Muscle layer of colon (tissue), 2 donors: ENCODE results near the gene NPEPPS.
A peak's percentile ranks its signal among the peaks of the same experiment; 100 is the strongest.

Source experiments
- H3K27ac ChIP-seq: one replicate; pipeline ENCODE4 v1.7.0; 2013; ENCODE audit warnings: low read depth, mild to moderate bottlenecking, low read length, moderate library complexity
- H3K27me3 ChIP-seq, 2 donors: one replicate each; pipeline ENCODE4 v1.7.0; 2013; ENCODE audit warnings: low read length in 2 of 2, mild to moderate bottlenecking in 2 of 2; ENCODE audit not compliant: insufficient read depth in 2 of 2, control insufficient read depth in 1 of 2
- H3K36me3 ChIP-seq: one replicate; pipeline ENCODE4 v1.7.0; 2013; ENCODE audit warnings: mild to moderate bottlenecking, low read length; ENCODE audit not compliant: insufficient read depth
- H3K4me1 ChIP-seq: one replicate; pipeline ENCODE4 v1.7.0; 2013; ENCODE audit warnings: mild to moderate bottlenecking, low read length; ENCODE audit not compliant: insufficient read depth
- H3K4me3 ChIP-seq, 2 donors: one replicate each; pipeline ENCODE4 v1.7.0; 2013; ENCODE audit warnings: low read length in 2 of 2, low read depth in 1 of 2, mild to moderate bottlenecking in 1 of 2, moderate library complexity in 1 of 2
- H3K9ac ChIP-seq: one replicate; pipeline ENCODE4 v1.7.0; 2013; ENCODE audit warnings: low read length
- H3K9me3 ChIP-seq: one replicate; pipeline ENCODE4 v1.7.0; 2013; ENCODE audit warnings: mild to moderate bottlenecking, low read length
- donor health status: abdominal sarcoma.
- donor health status: Adenocarcinoma of cecum.

The NPEPPS gene

DNA sequence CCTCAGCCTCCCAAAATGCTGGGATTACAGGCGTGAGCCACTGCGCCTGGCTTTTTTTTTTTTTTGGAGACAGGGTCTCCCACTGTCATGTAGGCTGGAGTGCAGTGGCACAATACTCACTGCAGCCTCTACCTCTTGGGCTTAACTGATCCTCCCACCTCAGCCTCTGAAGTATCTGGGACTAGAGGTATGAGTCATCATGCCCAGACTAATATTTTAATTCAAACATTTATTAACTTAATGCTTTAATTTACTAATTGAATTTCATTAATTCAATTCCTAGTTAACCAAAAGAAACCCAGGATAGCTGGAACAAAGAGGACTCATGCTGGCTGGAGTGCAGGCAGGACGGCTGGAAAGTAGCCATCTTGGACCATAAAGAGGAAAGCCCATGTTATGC, 104.8 kb downstream of the NPEPPS start:
- Histone ChIP-seq H3K27ac (no peak overlapping the region), H3K4me1 (no peaks in the 10 kb centered on the region), H3K4me3 (no peak overlapping the region), H3K9ac (no peak overlapping the region), H3K27me3 (no peaks in the 10 kb centered on the region), H3K9me3 (no peaks in the 10 kb centered on the region), H3K36me3 (peaks cover 4% of the 10 kb centered on the region)

GRCh38 chr17:47636273-47637030, 105.5 kb downstream of the NPEPPS start:
- Histone ChIP-seq H3K4me1 (no peaks in the 10 kb centered on the region), H3K9me3 (no peaks in the 10 kb centered on the region), H3K9ac (no peak overlapping the region), H3K4me3 (no peak overlapping the region), H3K36me3 (peaks cover 4% of the 10 kb centered on the region), H3K27me3 (no peaks in the 10 kb centered on the region), H3K27ac (no peak overlapping the region)

GRCh38 chr17:47638903-47639302, 108.0 kb downstream of the NPEPPS start:
- H3K9ac ChIP-seq, result no peak overlapping the region
- H3K27me3 ChIP-seq, result no peaks in the 10 kb centered on the region
- peaks cover 2% of the 10 kb centered on the region for H3K36me3 ChIP-seq
- H3K9me3 ChIP-seq, result no peaks in the 10 kb centered on the region
- no peak overlapping the region for H3K4me3 ChIP-seq
- no peaks in the 10 kb centered on the region for H3K4me1 ChIP-seq
- H3K27ac ChIP-seq, result no peak overlapping the region

- Histone ChIP-seq H3K9ac (no peak overlapping the region), H3K9me3 (no peaks in the 10 kb centered on the region), H3K27ac (no peak overlapping the region), H3K27me3 (no peaks in the 10 kb centered on the region), H3K4me1 (no peaks in the 10 kb centered on the region), H3K36me3 (no peaks in the 10 kb centered on the region), H3K4me3 (no peak overlapping the region)
Measured at GRCh38 chr17:47640076-47640475, 109.2 kb downstream of the NPEPPS start.

DNA sequence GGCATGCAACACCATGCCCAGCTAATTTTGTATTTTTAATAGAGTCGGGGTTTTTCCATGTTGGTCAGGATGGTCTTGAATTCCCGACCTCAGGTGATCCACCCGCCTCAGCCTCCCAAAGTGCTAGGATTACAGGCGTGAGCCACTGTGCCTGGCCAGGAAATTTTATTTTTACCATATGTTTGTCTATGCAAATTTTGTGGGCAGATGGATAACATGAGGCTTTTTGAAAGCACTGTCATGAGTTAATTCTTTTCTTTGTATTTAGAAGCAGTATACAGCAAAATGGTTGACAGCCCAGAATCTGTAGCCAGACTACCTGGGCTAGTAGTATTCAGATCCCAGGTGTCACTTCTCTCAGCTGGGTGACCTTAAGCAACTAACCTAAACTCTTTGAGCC, 110.3 kb downstream of the NPEPPS start:
- no peaks in the 10 kb centered on the region for H3K36me3 ChIP-seq
- no peak overlapping the region for H3K27ac ChIP-seq
- H3K9ac ChIP-seq, result no peak overlapping the region
- no peaks in the 10 kb centered on the region for H3K4me1 ChIP-seq
- H3K4me3 ChIP-seq, result no peak overlapping the region
- H3K27me3 ChIP-seq, result no peaks in the 10 kb centered on the region
- H3K9me3 ChIP-seq, result no peaks in the 10 kb centered on the region

DNA sequence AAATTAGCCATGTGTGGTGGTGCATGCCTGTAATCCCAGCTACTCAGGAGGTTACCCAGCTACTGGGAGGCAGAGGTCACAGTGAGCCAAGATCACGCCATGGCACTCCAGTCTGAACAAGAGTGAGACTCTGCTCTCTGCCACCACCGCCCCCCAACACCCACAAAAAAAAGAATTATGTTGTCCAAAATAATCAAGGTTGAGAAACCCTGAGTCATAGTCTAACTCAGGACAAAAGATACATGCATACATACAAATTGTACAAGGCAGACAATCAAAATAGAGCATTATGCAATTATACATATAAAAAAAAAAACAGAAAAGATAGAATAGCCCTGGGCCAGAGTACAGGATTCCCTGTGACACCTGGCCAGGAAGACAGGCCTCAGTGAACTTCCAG, 112.2 kb downstream of the NPEPPS start:
- Histone ChIP-seq H3K27ac (no peak overlapping the region), H3K27me3 (no peaks in the 10 kb centered on the region), H3K4me3 (no peak overlapping the region), H3K9me3 (no peaks in the 10 kb centered on the region), H3K9ac (no peak overlapping the region), H3K4me1 (no peaks in the 10 kb centered on the region), H3K36me3 (no peaks in the 10 kb centered on the region)

- no peaks in the 10 kb centered on the region for H3K4me1 ChIP-seq
- H3K4me3 ChIP-seq, result no peak overlapping the region
- no peaks in the 10 kb centered on the region for H3K36me3 ChIP-seq
- H3K9ac ChIP-seq, result no peak overlapping the region
- no peaks in the 10 kb centered on the region for H3K27me3 ChIP-seq
- H3K27ac ChIP-seq, result no peak overlapping the region
- no peaks in the 10 kb centered on the region for H3K9me3 ChIP-seq
Measured at GRCh38 chr17:47644324-47644723, 113.4 kb downstream of the NPEPPS start.

GRCh38 chr17:47649153-47649971, 118.5 kb downstream of the NPEPPS start, which contains the start of gene KPNB1:
KPNB1 (plus strand) TSS chr17:47649919; CDS start chr17:47650245, 326 bp downstream.
- peak within 1 kb of the TSS; percentile 85 for H3K27ac ChIP-seq
- H3K9ac ChIP-seq, result peak within 1 kb of the TSS; percentile 39
- peaks cover 21% of the 10 kb centered on the region for H3K36me3 ChIP-seq
- peak within 1 kb of the TSS; percentile 66 to 84 for H3K4me3 ChIP-seq
- H3K9me3 ChIP-seq, result no peaks in the 10 kb centered on the region
- H3K4me1 ChIP-seq, result peaks cover 10% of the 10 kb centered on the region
- no peaks in the 10 kb centered on the region for H3K27me3 ChIP-seq

- Histone ChIP-seq H3K36me3 (peaks cover 27% of the 10 kb centered on the region), H3K27ac (peak overlapping the region; percentile 85), H3K4me3 (peak overlapping the region; percentile 37 to 84), H3K4me1 (peaks cover 10% of the 10 kb centered on the region), H3K9ac (no peak overlapping the region), H3K9me3 (no peaks in the 10 kb centered on the region), H3K27me3 (no peaks in the 10 kb centered on the region)
Measured at GRCh38 chr17:47649972-47650524, 119.1 kb downstream of the NPEPPS start.

GRCh38 chr17:47650525-47651522, 119.9 kb downstream of the NPEPPS start:
- Histone ChIP-seq H3K4me3 (peak overlapping the region; percentile 64 to 84), H3K9ac (peak overlapping the region; percentile 31), H3K36me3 (peaks cover 34% of the 10 kb centered on the region), H3K4me1 (peaks cover 10% of the 10 kb centered on the region), H3K27ac (peak overlapping the region; percentile 85), H3K27me3 (no peaks in the 10 kb centered on the region), H3K9me3 (no peaks in the 10 kb centered on the region)
